Epithelial cell of esophagus (primary cell): ENCODE measurements around the gene EIF6.
"Not testable (repeated sequence)": the region's sequence is repeated elsewhere in the genome, so short reads cannot be mapped to it uniquely, and the experiment has no call there.

Experiments used
- DNase-seq: peaks from one replicate; pipeline ENCODE4 v3.0.0; 2010; ENCODE audit warnings: low read depth
- H3K4me3 ChIP-seq: 2 replicates; pipeline ENCODE4 v1.5.1; 2011; ENCODE audit warnings: mild to moderate bottlenecking, low read length, control low read depth
- TF ChIP-seq, protein P1 (sequence below): IDR thresholded peaks from 2 replicates; pipeline ENCODE4 v1.5.1; 2011; ENCODE audit warnings: low read depth, mild to moderate bottlenecking, low read length, control low read depth, inconsistent platforms; ENCODE audit not compliant: insufficient read depth; ENCODE audit errors: missing control alignments

Gene EIF6

DNA sequence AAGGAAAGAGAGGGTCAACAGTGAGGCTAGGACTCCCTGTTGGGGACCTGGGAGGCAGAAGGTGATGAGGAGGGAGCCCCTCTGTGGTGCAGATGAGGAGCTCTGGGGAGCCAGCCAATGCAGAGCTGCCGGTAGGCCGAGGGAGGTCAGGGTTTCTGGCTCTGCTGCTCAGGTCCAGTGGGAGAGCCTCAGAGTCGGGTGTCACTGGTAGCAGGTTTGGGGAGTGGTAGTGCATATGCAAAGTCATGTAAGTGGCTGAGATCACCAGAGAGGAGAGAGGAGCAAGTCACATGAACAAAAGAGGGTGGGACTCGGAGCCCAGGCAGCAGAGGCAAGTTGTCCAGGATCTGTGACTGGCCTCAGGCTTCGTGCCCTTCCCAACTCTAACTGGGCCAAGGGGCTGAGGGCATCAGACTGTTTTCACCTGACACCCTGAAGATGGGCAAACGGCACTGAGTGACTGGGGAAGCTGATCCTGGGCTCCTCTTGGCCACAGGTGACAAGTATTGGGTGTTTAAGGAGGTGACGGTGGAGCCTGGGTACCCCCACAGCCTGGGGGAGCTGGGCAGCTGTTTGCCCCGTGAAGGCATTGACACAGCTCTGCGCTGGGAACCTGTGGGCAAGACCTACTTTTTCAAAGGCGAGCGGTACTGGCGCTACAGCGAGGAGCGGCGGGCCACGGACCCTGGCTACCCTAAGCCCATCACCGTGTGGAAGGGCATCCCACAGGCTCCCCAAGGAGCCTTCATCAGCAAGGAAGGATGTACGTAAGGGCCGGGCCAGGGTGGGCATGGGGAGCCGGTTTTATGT, 13.3 kb downstream of the EIF6 start:
- TF ChIP-seq, protein P1, sequence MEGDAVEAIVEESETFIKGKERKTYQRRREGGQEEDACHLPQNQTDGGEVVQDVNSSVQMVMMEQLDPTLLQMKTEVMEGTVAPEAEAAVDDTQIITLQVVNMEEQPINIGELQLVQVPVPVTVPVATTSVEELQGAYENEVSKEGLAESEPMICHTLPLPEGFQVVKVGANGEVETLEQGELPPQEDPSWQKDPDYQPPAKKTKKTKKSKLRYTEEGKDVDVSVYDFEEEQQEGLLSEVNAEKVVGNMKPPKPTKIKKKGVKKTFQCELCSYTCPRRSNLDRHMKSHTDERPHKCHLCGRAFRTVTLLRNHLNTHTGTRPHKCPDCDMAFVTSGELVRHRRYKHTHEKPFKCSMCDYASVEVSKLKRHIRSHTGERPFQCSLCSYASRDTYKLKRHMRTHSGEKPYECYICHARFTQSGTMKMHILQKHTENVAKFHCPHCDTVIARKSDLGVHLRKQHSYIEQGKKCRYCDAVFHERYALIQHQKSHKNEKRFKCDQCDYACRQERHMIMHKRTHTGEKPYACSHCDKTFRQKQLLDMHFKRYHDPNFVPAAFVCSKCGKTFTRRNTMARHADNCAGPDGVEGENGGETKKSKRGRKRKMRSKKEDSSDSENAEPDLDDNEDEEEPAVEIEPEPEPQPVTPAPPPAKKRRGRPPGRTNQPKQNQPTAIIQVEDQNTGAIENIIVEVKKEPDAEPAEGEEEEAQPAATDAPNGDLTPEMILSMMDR: no peak
- peak; percentile 25 for DNase-seq
- no peak overlapping the region for H3K4me3 ChIP-seq

DNA sequence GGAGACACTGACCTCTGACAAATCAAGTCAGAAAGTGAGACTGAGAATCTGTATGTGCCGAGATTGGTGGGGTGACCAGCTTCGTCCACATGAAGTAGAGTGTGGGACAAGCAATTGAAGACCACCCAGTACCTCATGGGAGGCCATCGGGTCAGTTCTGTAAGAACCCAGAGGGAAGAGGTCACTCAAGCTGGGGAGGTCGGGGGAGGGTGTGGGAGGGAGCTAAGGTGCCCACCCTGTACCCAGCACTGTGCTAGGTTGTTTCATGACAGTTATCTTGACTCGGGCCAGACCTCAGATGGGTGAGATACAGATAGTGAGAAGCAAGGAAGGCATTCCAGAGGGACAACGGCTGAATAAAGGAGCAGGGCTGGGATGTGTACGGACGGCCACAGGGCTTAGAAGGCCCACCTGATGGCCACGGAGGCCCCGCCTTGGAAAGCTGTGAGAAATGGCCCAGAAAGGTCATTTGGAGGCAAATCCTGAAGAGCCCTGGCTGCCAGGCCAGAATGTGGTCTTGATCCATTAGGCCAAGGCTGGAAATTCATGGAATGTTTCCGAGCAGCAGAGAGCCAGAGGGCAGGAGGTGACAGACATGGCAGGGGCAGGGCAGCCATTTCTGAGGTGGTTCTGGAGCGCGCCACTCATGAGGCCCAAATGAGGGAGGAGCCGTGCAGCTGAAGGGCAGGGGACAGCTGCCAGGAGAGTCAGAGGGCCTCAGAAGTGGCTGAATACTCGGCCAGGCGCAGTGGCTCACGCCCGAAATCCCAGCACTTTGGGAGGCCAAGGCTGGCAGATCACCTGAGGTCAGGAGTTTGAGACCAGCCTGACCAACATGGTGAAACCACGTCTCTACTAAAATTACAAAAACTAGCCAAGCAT, 14.3 kb downstream of the EIF6 start:
- no peak overlapping the region for H3K4me3 ChIP-seq
- no peak for DNase-seq
- TF ChIP-seq, protein P1: no peak

DNA sequence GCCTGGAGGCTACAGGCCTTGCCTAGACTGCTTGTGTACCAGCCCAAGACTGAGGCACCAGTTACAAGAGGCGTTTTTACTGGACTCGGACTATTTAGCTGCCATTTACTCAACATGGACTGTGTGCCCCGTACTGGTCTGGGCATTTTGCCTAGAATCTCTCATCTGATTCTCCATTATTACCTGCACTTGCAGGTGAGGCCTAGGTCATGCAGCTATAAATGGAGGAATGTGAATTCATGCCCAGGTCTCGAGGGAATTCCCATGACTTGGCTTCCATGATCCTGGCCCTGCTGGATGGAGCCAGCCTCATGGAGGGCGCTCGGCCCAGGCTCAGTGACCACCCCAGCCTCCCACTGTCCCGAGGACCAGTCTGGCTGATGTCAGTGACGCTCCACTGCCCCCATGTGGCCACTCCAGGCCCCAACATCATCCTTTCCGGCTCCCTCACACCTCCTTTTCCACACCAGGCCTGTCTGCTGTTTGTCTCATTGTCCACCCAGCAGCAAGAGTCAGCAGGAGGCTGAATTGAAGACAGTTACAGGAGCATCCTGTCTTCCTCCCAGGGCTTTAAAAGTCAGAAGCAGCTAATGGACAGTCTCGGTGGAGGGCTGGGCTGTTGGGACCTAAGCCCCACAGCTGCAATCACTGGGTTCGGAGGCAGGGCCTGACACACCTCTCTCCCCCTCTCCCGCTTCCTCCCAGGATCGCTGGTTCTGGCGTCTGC, 15.4 kb downstream of the EIF6 start:
- H3K4me3 ChIP-seq: no peak overlapping the region
- peak; percentile 63 for DNase-seq
- TF ChIP-seq, protein P1: peak; percentile 84

DNA sequence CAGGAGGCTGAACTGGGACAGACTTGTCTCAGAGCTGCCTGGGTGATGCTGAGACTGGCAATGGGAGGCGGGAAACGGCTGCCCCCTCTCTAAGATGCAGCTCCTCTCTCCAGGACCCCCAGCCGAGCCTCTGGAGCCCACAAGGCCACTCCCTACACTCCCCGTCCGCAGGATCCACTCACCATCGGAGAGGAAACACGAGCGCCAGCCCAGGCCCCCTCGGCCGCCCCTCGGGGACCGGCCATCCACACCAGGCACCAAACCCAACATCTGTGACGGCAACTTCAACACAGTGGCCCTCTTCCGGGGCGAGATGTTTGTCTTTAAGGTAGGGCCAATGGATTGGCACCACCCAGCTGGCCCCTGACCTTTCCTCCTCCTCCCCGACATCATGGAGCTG, 17.5 kb downstream of the EIF6 start:
- TF ChIP-seq, protein P1: no peak
- no peak for DNase-seq
- no peak overlapping the region for H3K4me3 ChIP-seq

DNA sequence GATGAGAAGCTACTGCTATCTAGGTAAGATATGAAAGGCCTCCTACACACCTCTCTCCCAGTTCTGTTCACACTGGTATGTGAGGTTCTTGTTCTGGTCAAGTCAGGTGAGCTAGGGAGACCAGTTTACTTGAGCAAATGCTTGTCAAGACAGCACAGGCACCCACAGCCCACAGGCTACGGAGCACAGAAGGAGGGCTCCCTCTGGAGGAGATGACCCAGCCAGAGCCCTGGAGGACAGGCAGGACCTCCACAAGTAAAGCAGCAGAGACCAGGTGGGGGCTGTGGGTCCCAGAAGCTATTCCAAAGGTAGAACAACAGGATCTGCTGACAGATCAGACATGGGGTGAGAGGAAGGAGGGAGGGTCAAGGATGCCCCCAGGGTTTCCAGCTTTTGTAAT, 19.8 kb downstream of the EIF6 start:
- no peak overlapping the region for H3K4me3 ChIP-seq
- DNase-seq: peak; percentile 55
- TF ChIP-seq, protein P1: no peak

DNA sequence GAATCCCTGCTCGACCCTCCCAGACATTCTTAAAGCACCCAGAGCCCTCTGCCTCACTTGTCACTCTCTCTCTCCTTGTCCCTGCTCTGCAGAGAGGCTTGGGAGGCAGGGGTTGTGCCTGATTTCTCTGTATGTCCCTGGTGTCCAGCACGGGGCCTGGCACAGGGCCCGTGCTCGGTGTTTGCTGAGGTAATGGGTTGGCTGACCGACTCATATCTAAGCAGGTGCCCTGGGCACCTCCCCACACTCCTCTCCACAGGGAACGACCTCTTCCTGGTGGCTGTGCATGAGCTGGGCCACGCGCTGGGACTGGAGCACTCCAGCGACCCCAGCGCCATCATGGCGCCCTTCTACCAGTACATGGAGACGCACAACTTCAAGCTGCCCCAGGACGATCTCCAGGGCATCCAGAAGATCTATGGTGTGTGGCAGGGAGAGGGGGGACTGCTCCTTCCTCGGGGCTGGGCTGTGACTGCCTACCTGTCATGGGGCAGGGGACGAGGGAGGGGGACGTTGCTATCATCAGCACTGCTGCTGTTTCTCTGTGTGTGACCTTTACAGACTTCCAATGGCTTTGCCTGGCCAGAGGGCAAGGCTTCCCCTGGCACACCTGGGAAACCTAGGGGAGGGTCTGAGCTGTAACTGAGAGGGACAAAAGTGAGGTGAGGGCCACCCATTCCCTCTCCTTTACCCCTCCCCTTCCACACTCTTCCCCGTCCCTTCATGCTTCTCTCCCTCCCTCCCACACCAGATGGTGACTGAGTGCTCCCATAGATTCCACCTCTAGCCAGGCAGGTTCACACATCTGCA, 20.8 kb downstream of the EIF6 start:
- no peak overlapping the region for H3K4me3 ChIP-seq
- no peak for DNase-seq
- TF ChIP-seq, protein P1: no peak

DNA sequence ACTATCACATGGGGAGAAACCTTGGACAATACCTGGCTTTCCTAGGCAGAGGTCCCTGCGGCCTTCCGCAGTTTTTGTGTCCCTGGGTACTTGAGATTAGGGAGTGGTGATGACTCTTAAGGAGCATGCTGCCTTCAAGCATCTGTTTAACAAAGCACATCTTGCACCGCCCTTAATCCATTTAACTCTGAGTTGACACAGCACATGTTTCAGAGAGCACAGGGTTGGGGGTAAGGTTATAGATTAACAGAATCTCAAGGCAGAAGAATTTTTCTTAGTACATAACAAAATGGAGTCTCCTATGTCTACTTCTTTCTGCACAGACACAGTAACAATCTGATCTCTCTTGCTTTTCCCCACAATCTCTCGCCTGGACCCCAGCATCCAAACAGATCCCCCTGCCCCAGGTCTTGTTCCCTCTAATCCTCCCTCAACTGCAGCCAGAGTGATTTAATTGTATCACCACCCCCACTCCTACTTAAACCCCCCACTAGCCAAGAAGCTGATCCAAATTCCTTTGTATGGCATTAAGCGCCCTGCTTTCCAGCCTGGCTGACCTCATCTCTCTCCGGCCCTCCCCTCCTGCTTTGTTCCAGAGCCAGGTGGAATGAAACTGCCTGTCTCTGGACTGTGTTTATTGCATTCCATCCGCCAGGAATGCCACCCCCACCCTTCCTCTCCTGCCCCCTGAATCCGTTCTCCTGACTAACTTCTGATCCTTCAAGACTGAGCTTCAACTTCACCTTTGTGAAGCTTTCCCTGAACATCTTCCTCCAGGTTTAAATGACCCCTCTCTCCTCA, 21.6 kb downstream of the EIF6 start:
- DNase-seq: peak; percentile 67
- not testable (repeated sequence) for H3K4me3 ChIP-seq

DNA sequence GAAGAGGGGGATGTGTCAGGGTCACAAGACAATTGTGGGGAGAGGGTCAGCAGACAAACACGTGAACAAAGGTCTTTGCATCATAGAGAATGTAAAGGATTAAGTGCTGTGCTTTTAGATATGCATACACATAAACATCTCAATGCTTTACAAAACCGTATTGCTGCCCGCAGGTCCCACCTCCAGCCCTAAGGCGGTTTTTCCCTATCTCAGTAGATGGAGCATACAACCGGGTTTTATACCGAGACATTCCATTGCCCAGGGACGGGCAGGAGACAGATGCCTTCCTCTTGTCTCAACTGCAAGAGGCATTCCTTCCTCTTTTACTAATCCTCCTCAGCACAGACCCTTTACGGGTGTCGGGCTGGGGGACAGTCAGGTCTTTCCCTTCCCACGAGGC, 22.3 kb downstream of the EIF6 start:
- DNase-seq, H3K4me3 ChIP-seq: not testable (repeated sequence)
